Medulla oblongata (tissue), 1 donor: ENCODE results near the gene ACBD6.
A peak's percentile ranks its signal among the peaks of the same experiment; 100 is the strongest.
"Not testable (repeated sequence)": the region's sequence is repeated elsewhere in the genome, so short reads cannot be mapped to it uniquely, and the experiment has no call there.

ENCODE experiments used
- DNase-seq: peaks from one replicate; pipeline ENCODE4 v3.0.0-alpha.2; 2015; ENCODE audit errors: extremely low spot score

Gene ACBD6

GRCh38 chr1:180502361-180503279 is at the start of gene ACBD6:
ACBD6 (minus strand) TSS chr1:180502577; CDS start chr1:180502266, 311 bp downstream.
- peak; percentile 85 for DNase-seq

- DNase-seq, result no peak
Measured at GRCh38 chr1:180551997-180552396, 49.6 kb upstream of the ACBD6 start.

GRCh38 chr1:180550241-180550640 is 47.9 kb upstream of the ACBD6 start:
- DNase-seq, result no peak

- DNase-seq, result not testable (repeated sequence)
Measured at GRCh38 chr1:180549770-180550169, 47.4 kb upstream of the ACBD6 start.

- DNase-seq, result no peak
Measured at GRCh38 chr1:180548686-180549317, 46.4 kb upstream of the ACBD6 start.

GRCh38 chr1:180545991-180546390 is 43.6 kb upstream of the ACBD6 start:
- DNase-seq, result no peak

- DNase-seq, result no peak
Measured at GRCh38 chr1:180544050-180544449, 41.7 kb upstream of the ACBD6 start.

GRCh38 chr1:180542838-180543145 is 40.4 kb upstream of the ACBD6 start:
- DNase-seq, result peak; percentile 29

- DNase-seq, result no peak
Measured at GRCh38 chr1:180542113-180542837, 39.9 kb upstream of the ACBD6 start.

GRCh38 chr1:180540697-180541594 is 38.6 kb upstream of the ACBD6 start:
- no peak for DNase-seq

- no peak for DNase-seq
Measured at GRCh38 chr1:180539136-180539535, 36.8 kb upstream of the ACBD6 start.

GRCh38 chr1:180536821-180537372 is 34.5 kb upstream of the ACBD6 start:
- DNase-seq, result no peak

- no peak for DNase-seq
Measured at GRCh38 chr1:180535418-180535999, 33.1 kb upstream of the ACBD6 start.

GRCh38 chr1:180534214-180534613 is 31.8 kb upstream of the ACBD6 start:
- DNase-seq, result no peak

- peak; percentile 90 for DNase-seq
Measured at GRCh38 chr1:180533266-180533987, 31.1 kb upstream of the ACBD6 start.

- no peak for DNase-seq
Measured at GRCh38 chr1:180532854-180533253, 30.5 kb upstream of the ACBD6 start.

GRCh38 chr1:180530501-180530900 is 28.1 kb upstream of the ACBD6 start:
- DNase-seq, result no peak

- no peak for DNase-seq
Measured at GRCh38 chr1:180528868-180529470, 26.6 kb upstream of the ACBD6 start.

- DNase-seq, result no peak
Measured at GRCh38 chr1:180527101-180527669, 24.8 kb upstream of the ACBD6 start.

- no peak for DNase-seq
Measured at GRCh38 chr1:180525715-180526039, 23.3 kb upstream of the ACBD6 start.
